Glutamatergic neuron (in vitro differentiated cells): ENCODE results near the gene FAM229B. TPM values are rescaled to one million over a fixed set of nuclear protein-coding genes. Genes with fewer than 3 reads are reported as not detected.

Source experiments
- DNase-seq: peaks from one replicate; pipeline ENCODE4 v3.0.0; 2022
- H3K27ac Mint-ChIP-seq: one replicate; pipeline ENCODE4 v1.8.0; 2020; ENCODE audit warnings: mild to moderate bottlenecking, mixed read lengths, inconsistent platforms; ENCODE audit not compliant: unreplicated experiment
- H3K27me3 Mint-ChIP-seq: one replicate; pipeline ENCODE4 v1.8.0; 2020; ENCODE audit warnings: mild to moderate bottlenecking, moderate library complexity, mixed read lengths, inconsistent platforms; ENCODE audit not compliant: unreplicated experiment
- H3K36me3 Mint-ChIP-seq: one replicate; pipeline ENCODE4 v1.8.0; 2020; ENCODE audit warnings: mild to moderate bottlenecking, mixed read lengths, inconsistent platforms; ENCODE audit not compliant: unreplicated experiment
- H3K4me1 Mint-ChIP-seq: one replicate; pipeline ENCODE4 v1.8.0; 2020; ENCODE audit warnings: mild to moderate bottlenecking, low read depth, mixed read lengths, inconsistent platforms; ENCODE audit not compliant: unreplicated experiment
- H3K4me3 Mint-ChIP-seq: one replicate; pipeline ENCODE4 v1.8.0; 2020; ENCODE audit warnings: mild to moderate bottlenecking, mixed read lengths, inconsistent platforms; ENCODE audit not compliant: unreplicated experiment
- H3K9me3 Mint-ChIP-seq: one replicate; pipeline ENCODE4 v1.8.0; 2020; ENCODE audit warnings: mild to moderate bottlenecking, moderate library complexity, mixed read lengths, inconsistent platforms; ENCODE audit not compliant: unreplicated experiment
- CTCF ChIP-seq: fragments of 200-600 bp; sonication (generic); IDR thresholded peaks from one replicate; pipeline ENCODE4 v1.5.0; 2021; ENCODE audit not compliant: partially characterized antibody, unreplicated experiment
- long read RNA-seq: library from polyadenylated mRNA; unstranded; transcript quantifications from one replicate; pipeline ENCODE4 v2.0.0, GENCODE V29; 2020; ENCODE audit not compliant: unreplicated experiment
- total RNA-seq: library from RNA; stranded (reverse); fragmentation: NEBNext Ultra II Directional; extraction: Animal tissue kit (Norgen Biotek cat#: 25700); gene quantifications from one replicate; pipeline ENCODE4 v1.2.1, GENCODE V29; 2021; ENCODE audit not compliant: unreplicated experiment

Gene FAM229B
- total RNA-seq: 20.3 TPM
- long read RNA-seq, transcript FAM229B-201 (4 exons, 2,543 nt): major isoform, 15 of 20 reads
- long read RNA-seq, partial matches to known transcripts: 1 of 20 reads
- long read RNA-seq, other reads (novel, unspliced or antisense): 4 of 20 reads

GRCh38 chr6:112087136-112087911, at the start of gene FAM229B, which contains the start of gene TUBE1:
FAM229B (plus strand) TSS chr6:112087591; CDS start chr6:112099284, 11,693 bp downstream.
TUBE1 (minus strand) TSS chr6:112087482; CDS start chr6:112087434, 48 bp downstream.
- Mint-ChIP-seq H3K4me1 (no peaks in the 10 kb centered on the region), H3K27me3 (no peaks in the 10 kb centered on the region), H3K4me3 (no peak within 1 kb of the TSS), H3K27ac (no peak within 1 kb of the TSS), H3K9me3 (peaks cover 2% of the 10 kb centered on the region), H3K36me3 (no peaks in the 10 kb centered on the region)
- peak; percentile 92 for DNase-seq
- TF ChIP-seq CTCF: no peak

- peaks cover 2% of the 10 kb centered on the region for H3K9me3 Mint-ChIP-seq
- no peaks in the 10 kb centered on the region for H3K36me3 Mint-ChIP-seq
- peaks cover 16% of the 10 kb centered on the region for H3K4me1 Mint-ChIP-seq
- no peak overlapping the region for H3K27ac Mint-ChIP-seq
- no peak for TF ChIP-seq CTCF
- no peak overlapping the region for H3K4me3 Mint-ChIP-seq
- no peak for DNase-seq
- peaks cover 3% of the 10 kb centered on the region for H3K27me3 Mint-ChIP-seq
Observed at GRCh38 chr6:112037783-112038216, 49.6 kb upstream of the FAM229B start.

- H3K27ac Mint-ChIP-seq: no peak overlapping the region
- H3K4me3 Mint-ChIP-seq: no peak overlapping the region
- DNase-seq: no peak
- H3K27me3 Mint-ChIP-seq: peaks cover 3% of the 10 kb centered on the region
- H3K9me3 Mint-ChIP-seq: peaks cover 2% of the 10 kb centered on the region
- H3K4me1 Mint-ChIP-seq: peaks cover 17% of the 10 kb centered on the region
- TF ChIP-seq CTCF: no peak
- no peaks in the 10 kb centered on the region for H3K36me3 Mint-ChIP-seq
Observed at GRCh38 chr6:112038268-112038667, 49.1 kb upstream of the FAM229B start.

- Mint-ChIP-seq H3K27ac (no peak overlapping the region), H3K9me3 (peaks cover 4% of the 10 kb centered on the region), H3K4me3 (no peak overlapping the region), H3K4me1 (peaks cover 15% of the 10 kb centered on the region), H3K36me3 (no peaks in the 10 kb centered on the region), H3K27me3 (no peaks in the 10 kb centered on the region)
- DNase-seq: no peak
- no peak for TF ChIP-seq CTCF
Observed at GRCh38 chr6:112038756-112039430, 48.5 kb upstream of the FAM229B start.
